Uterus (tissue), 2 donors: Measurements from ENCODE around the gene COX10.

ENCODE experiments used
- POLR2A ChIP-seq, 2 donors: fragments of 450-650 bp; IDR thresholded peaks; one replicate each; pipeline ENCODE4 v1.6.1; 2016; ENCODE audit warnings: antibody characterized with exemption in 2 of 2, mild to moderate bottlenecking in 1 of 2, moderate library complexity in 1 of 2
- TF ChIP-seq, protein P1 (sequence below), 4 experiments: fragments of 200-600 bp in 2 of 4; fragments of 450-650 bp in 2 of 4; sonication (generic) in 2 of 4; IDR thresholded peaks; one replicate each; pipeline ENCODE4 v1.5.1; 2016 to 2019; ENCODE audit warnings: antibody characterized with exemption in 4 of 4, mild to moderate bottlenecking in 2 of 4, moderate library complexity in 1 of 4

GRCh38 chr17:14211246-14211645, 141.9 kb downstream of the COX10 start:
- no peak for TF ChIP-seq POLR2A (IDR thresholded peaks at IDR 0.05)
- TF ChIP-seq, protein P1, sequence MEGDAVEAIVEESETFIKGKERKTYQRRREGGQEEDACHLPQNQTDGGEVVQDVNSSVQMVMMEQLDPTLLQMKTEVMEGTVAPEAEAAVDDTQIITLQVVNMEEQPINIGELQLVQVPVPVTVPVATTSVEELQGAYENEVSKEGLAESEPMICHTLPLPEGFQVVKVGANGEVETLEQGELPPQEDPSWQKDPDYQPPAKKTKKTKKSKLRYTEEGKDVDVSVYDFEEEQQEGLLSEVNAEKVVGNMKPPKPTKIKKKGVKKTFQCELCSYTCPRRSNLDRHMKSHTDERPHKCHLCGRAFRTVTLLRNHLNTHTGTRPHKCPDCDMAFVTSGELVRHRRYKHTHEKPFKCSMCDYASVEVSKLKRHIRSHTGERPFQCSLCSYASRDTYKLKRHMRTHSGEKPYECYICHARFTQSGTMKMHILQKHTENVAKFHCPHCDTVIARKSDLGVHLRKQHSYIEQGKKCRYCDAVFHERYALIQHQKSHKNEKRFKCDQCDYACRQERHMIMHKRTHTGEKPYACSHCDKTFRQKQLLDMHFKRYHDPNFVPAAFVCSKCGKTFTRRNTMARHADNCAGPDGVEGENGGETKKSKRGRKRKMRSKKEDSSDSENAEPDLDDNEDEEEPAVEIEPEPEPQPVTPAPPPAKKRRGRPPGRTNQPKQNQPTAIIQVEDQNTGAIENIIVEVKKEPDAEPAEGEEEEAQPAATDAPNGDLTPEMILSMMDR (IDR thresholded peaks at IDR 0.05): no peak
